SK-N-MC (cell line): ENCODE data around the gene ABCG4.

ENCODE experiments used
- EZH2 ChIP-seq: fragments of 200-600 bp; sonication (generic); IDR thresholded peaks from one replicate; pipeline ENCODE4 v1.6.1; 2017; ENCODE audit warnings: antibody characterized with exemption
- FOXP2 ChIP-seq: optimal IDR thresholded peaks from 2 replicates; pipeline ENCODE3; 2011; ENCODE audit warnings: mild to moderate bottlenecking, moderate library complexity; ENCODE audit not compliant: insufficient read depth; ENCODE audit errors: extremely low read length, control extremely low read depth
- POLR2AphosphoS5 ChIP-seq: IDR thresholded peaks from 2 replicates; pipeline ENCODE4 v1.6.1; 2012; ENCODE audit warnings: mild to moderate bottlenecking, low read depth, low read length, borderline replicate concordance

- TF ChIP-seq EZH2 (no peak), POLR2AphosphoS5 (no peak), FOXP2 (no peak)
Measured at GRCh38 chr11:119185981-119186634, 37.3 kb downstream of the ABCG4 start.
